ENCODE measurements around the gene UBAP1L. TPM values are rescaled to one million over a fixed set of nuclear protein-coding genes. Genes with fewer than 3 reads are reported as not detected.
"Not testable (repeated sequence)": the region's sequence is repeated elsewhere in the genome, so short reads cannot be mapped to it uniquely, and the experiment has no call there.

UBAP1L gene
- total RNA-seq, 1 donor from 2014 or later = 0.77 TPM

- DNase-seq (ENCODE audit: low read depth in 2 of 2) = no peak
These were observed 70.1 kb downstream of the UBAP1L start, which contains the start of gene SLC51B for GRCh38 chr15:65044724-65045481. Gene SLC51B, plus strand, starts transcription at chr15:65045387. Its CDS starts 4,618 bp downstream, at chr15:65050005.

- not testable (repeated sequence) for DNase-seq (ENCODE audit: low read depth in 2 of 2)
These were observed 70.8 kb downstream of the UBAP1L start for GRCh38 chr15:65044218-65044617.

- DNase-seq (ENCODE audit: low read depth in 2 of 2) = no peak
These were observed 72.1 kb downstream of the UBAP1L start for GRCh38 chr15:65042776-65043327.

Other genes starting within 250 kb of the UBAP1L start
- gene ANKDD1A, start 203.3 kb downstream of the UBAP1L start, total RNA-seq = 6.0 and 11.8 TPM in 2 replicates
- 52.0 and 80.7 TPM in 2 replicates for gene SPG21, start 125.3 kb downstream of the UBAP1L start, total RNA-seq
- 12.7 and 17.1 TPM in 2 replicates for gene MTFMT, start 85.6 kb downstream of the UBAP1L start, total RNA-seq
- gene SLC51B, start 69.8 kb downstream of the UBAP1L start, total RNA-seq = not detected in 2 replicates
- gene RASL12, start 47.2 kb downstream of the UBAP1L start, total RNA-seq = not detected in 2 replicates
- gene KBTBD13, start 38.5 kb downstream of the UBAP1L start, total RNA-seq = not detected in 2 replicates
- 9.9 and 13.0 TPM in 2 replicates for gene PDCD7, start 18.6 kb upstream of the UBAP1L start, total RNA-seq
- gene CLPX, start 70.1 kb upstream of the UBAP1L start, total RNA-seq = 28.6 and 33.5 TPM in 2 replicates
- under 0.01 TPM in 1 of 2 replicates, not detected in the other for gene CILP, start 96.3 kb upstream of the UBAP1L start, total RNA-seq
- gene PARP16, start 171.7 kb upstream of the UBAP1L start, total RNA-seq = 1.8 and 3.0 TPM in 2 replicates
- gene RNU5A-1, start 180.9 kb upstream of the UBAP1L start, total RNA-seq = not detected in 2 replicates
- not detected in 2 replicates for gene RNU5B-1, start 189.5 kb upstream of the UBAP1L start, total RNA-seq

Data from dermis microvascular lymphatic vessel endothelial cell (primary cell).